GM21447 (cell line): ENCODE measurements around the gene SNX15.
A peak's percentile ranks its signal among the peaks of the same experiment; 100 is the strongest.
"Not testable (repeated sequence)": the region's sequence is repeated elsewhere in the genome, so short reads cannot be mapped to it uniquely, and the experiment has no call there.

Experiments
- ATAC-seq: cut with Tn5 transposase; IDR thresholded peaks from one replicate; pipeline ENCODE4 v1.9.1; 2021; ENCODE audit not compliant: unreplicated experiment

The SNX15 gene

DNA sequence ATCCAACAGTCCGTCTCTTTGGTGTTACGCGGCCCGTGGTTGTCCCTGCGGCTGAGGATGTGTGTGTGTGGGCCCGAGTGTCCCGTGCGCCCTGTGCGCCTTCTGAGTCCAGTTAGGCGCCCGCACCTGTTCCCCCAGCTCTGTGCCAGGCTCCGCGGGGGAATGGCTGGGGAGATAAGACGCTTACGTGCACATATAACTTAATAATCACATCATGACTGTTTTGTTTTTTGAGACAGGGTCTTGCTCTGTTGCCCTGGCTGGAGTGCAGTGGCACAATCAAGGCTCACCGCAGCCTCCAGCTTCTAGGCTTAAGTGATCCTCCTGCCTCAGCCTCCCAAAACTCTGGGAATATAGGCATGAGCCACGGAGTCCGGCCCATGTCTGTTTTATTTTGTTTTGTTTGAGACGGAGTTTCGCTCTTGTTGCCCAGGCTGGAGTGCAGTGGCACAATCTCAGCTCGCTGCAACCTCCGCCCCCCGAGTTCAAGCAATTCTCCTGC, 12.5 kb upstream of the SNX15 start:
- no peak for ATAC-seq

DNA sequence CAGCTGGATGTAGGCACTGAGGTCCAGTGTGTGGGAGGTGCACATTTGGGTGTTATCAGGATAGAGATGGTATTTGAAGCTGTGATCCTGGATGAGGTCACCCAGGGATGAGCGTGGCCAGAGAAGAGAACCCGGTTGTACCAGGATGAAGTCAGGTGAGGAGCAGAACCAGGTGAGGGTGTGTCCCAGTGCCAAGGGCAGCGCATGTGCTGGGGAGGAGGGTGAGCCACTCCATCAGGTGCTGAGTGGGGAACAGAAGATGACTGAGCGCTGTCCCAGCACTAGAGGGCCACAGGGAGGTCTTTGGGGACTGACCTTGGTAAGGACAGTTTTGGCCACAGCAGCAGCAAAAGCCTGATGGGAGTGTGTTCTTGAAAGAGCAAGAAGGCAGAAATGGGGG, 10.5 kb upstream of the SNX15 start:
- no peak for ATAC-seq

DNA sequence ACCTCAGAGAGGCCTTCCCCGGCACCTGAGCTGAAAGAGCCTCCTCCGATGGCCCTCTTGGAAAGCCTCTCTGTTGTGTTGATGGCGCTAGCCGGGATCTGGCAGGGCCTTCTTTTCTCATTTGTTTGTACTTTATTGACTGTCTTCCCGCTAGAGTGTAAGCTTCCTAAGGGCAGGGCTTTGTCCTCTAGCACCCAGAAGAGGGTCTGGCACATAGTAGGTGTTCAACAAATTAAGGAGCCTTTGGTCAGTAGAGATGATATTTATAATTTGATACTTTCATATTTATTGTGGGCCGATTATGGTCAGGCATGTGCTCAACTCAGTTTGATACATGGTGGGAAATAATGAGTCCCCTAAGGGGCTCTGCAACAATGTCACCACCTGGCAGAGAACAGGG, 9.3 kb upstream of the SNX15 start:
- ATAC-seq: no peak

DNA sequence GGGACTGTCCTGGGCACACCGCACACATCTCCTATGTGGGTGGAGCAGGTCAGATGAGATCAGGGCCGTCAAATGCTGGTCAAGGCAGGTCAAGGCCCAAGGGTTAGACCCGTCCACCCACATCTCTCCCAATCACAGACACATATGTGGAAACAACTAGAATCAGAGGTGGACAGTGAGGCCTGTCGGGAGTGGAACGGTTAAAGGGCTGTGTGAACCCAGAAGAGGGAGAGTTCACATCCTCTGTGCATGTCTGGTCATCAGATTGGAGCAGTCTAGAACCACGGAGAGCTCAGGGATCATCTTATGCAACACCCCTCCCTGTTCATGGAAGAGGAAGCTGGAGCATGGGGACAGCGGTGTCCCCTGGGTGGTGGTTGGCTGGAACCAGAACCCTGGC, 7.4 kb upstream of the SNX15 start:
- no peak for ATAC-seq

DNA sequence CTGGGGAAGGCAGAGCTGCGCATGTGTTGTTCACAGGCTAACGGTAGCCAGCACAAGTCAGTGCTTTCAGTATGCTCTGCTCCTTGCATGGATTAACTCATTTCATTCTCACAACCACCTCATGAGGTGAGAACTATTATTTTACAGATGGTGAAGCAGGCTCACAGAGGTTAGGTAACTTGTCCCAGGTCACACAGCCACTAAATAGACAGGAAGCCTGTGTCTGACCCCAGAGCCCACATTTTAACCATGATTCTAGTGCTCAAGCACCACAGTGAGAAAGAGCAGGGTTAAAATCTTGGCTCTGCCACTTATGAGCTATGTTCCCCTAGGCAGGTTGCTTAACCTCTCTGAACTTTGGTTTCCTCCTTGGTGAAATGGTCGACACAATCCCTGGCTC, 6.2 kb upstream of the SNX15 start:
- ATAC-seq: no peak

DNA sequence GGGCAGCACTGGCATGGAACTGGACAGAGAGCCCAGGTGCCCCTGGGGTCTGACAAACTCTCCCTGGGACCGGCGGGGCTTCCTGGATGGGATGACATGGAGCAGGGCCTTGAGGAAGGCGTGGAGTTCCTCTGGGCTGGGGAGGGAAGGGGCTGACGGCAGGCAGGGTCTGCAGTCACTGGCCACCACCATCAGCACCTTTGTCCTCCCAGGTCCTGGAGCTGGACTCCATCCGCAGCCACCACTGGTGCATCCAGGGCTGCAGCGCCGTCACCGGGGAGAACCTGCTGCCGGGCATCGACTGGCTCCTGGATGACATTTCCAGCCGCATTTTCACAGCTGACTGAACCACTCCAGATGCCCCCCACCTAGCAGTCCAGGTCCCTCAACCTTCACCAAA, 5.7 kb upstream of the SNX15 start:
- ATAC-seq: no peak

DNA sequence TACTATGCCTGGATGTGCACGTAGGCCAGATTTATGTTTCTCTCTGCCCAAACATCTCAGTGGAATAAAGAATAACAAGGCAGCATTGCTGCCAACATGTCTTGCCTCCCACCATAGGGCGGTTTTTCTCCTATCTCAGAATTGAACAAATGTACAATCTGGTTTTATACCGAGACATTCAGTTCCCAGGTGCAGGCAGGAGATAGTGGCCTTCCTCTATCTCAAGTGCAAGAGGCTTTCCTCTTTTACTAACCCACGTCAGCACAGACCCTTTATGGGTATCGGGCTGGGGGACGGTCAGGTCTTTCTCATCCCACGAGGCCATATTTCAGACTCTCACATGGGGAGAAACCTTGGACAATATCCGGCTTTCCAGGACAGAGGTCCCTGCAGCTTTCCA, 3.7 kb upstream of the SNX15 start:
- not testable (repeated sequence) for ATAC-seq

DNA sequence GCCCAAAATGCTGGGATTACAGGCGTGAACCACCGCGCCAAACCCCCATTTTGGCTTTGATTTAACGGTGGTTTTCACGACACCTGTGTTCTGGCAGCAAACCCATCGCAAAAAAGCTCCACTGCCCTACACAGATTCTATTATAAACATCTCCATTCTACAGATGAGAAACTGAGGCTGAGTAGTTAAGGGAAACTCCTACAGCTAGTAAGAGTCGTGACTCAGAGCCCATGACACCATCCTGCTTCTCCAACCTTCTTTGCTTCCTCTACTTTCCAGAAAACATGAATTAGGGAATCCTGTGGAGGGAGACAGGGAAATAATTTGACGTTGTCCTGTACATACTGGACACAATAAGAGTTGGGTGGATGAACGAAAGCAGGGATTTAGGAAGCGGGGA, 429 bp upstream of the SNX15 start:
- no peak for ATAC-seq

DNA sequence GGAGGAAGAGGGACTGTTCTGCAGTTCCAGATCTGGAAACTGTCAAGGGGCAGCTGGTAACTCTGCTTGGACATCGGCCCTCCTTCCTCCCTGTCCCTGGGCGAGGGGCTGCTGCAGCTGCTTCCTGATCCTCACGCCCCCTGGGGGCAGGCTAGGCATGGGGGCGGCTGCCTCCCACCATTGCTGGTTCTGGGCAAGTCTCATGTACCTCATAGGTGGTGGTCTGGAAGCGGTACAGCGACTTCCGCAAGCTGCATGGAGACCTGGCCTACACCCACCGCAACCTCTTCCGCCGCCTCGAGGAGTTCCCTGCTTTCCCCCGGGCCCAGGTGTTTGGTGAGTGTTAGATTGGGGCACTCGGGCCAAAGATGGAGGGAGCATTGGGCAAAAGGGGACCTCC, 5.0 kb downstream of the SNX15 start:
- ATAC-seq: no peak

DNA sequence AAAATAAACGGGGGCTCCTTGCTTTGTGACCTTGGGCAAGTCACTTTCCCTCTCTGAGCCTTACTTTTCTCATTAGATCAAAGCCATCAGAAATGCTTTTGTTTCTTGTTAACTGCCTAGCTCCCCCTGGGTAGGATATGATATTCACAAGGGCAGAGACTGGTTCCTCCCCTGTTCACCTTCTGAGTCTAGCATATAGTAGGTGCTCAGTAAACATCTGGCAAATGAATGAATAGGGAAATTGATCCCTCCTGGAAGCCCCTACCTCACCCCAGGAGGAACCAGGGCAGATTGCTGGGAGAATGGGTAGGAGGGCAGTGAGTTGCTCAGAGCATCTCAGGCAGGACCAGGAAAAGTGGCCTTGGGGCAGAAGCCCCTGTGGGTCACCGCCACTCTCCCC, 7.2 kb downstream of the SNX15 start:
- ATAC-seq: no peak

DNA sequence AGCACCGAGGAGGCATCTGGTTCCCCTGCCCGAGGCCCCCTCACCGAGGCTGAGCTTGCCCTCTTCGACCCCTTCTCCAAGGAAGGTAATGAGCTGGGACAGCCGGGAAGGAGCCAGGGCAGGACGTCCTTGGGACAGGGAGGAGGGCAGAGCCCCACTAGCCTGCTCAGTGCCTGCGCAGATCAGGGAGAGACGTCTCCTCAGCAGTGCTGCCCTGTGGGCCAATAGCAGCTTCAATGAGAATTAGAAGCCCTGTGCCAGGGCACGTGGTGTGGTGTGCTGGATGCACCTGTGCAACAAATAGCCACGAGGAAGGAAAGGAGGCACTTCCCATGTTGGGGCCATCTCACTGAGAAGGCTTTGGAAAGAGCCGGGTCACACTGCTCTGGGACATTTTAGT, 8.3 kb downstream of the SNX15 start:
- no peak for ATAC-seq

DNA sequence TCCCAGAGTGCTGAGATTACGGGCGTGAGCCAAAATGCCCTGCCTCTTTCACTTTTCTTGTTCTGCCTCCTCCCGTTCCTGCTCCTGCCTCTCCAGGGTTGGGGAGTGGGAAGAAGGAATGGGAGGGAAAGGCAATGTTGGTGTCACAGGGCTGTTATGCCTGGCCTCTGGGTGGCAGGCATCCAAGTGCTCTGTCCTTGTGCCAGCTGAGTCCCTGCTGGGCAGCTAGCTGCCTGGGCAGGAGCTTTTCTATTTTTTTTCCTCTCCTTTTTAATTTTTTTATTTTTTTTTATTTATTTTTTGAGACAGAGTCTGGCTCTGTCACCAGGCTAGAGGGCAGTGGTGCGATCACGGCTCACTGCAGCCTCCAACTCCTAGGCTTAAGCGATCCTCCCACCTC, 9.7 kb downstream of the SNX15 start:
- ATAC-seq: no peak

DNA sequence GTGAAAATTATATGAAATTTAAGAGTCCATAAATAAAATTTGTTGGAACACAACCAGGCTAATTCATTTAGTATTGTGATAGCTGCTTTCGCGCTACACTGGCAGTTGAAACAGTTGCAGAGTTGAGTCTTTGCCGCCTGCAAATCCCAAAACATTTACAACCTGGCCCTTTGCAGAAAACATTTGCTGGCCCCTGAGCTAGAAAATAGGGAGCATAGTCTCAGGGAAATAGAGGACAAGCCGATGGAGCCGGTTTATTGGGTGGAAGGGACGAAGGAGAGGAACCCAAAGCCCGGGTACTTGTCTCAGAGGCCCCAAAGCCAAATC, 13.2 kb downstream of the SNX15 start:
- ATAC-seq: no peak

DNA sequence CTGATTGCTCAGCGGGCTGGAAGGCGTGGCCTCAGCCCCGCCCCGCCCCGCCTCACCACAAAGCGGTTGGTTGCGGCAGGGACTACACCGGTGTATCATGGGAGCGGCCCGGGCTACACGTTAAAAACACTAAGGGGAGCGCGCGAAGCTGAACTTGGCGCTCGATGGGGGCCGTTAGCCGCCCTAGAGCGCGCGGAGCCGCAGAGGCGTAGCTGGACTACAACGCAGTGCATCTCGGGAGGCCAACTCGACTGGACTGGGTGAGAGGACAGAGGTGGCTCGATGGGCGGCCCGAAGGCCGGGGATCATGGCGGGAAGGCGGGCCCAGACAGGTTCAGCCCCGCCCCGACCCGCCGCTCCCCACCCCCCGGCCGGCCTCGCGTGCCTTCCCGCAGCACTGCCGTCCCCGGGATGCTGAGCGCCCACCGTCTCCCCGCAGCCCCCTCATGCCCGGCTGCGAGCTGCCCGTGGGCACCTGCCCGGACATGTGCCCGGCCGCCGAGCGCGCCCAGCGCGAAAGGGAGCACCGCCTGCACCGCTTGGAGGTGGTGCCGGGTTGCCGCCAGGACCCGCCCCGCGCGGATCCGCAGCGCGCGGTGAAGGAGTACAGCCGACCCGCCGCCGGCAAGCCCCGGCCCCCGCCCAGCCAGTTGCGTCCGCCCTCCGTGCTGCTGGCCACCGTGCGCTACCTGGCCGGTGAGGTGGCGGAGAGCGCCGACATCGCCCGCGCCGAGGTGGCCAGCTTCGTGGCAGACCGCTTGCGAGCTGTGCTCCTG, 13.8 kb downstream of the SNX15 start, which contains the start of gene SAC3D1:
TSS of gene SAC3D1 (plus strand) at position 364 of the 776 bp plus-strand sequence. CDS start at position 447, 83 bp downstream.
- peak; percentile 86 for ATAC-seq

DNA sequence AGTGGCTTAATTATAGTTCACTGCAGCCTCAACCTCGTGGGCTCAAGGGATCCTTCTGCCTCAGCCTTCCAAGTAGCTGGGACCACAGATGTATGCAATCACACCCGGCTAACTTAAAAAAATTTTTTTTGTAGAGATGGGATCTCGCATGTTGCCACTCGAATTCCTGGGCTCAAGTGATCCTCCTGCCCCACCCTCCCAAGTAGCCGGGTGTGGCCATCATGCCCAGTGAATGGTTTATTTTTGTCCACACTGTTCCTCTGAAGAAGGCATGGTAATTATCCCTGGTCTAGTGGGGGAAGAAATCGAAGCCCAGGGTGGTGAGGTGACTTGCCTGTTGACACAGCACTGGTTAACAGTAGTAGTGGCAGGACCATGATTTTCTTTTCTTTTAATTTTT, 15.7 kb downstream of the SNX15 start:
- ATAC-seq: no peak

DNA sequence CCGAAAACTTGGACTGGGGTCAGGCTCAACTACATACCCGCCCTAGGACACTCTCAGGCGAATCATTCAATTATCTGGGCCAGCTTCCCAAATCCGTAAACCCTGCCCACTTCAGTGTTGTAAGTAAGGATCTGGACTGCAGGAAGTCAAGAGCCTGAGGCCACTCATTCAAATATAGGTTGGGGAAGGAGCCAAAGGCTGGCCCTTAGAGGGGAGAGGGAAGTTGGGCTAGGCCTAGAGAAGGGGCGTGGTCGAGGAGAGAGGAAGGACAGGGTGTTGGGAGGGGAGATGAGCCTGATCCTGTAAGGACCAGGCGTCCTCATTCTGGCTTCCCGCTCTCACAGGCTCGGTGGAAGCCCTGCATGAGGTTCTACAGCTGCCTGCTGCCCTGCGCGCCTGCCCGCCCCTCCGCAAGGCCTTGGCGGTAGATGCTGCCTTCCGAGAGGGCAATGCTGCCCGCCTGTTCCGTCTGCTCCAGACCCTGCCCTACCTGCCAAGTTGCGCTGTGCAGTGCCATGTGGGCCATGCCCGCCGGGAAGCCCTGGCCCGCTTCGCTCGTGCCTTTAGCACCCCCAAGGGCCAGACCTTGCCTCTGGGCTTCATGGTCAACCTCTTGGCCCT, 16.8 kb downstream of the SNX15 start:
- ATAC-seq: no peak

DNA sequence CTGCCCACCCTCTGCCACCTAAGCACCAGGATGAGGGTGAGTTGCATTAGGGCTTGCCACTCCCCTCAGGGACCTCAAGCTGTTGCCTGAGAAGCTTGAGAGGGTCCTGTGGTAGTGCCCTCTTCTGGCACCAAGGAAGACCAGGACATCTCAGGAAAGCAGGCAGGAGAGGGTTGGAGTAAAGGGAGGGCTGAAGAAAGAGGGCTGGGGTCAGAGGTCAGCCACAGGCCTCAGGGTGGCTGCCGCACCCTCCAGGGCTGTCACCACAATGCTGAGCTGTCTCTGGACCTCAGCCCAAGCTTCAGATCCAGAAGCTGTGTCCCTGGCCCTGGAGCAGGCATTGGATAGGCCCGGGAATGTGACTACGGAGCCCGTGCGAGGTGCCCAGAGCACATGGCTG, 17.8 kb downstream of the SNX15 start:
- no peak for ATAC-seq

DNA sequence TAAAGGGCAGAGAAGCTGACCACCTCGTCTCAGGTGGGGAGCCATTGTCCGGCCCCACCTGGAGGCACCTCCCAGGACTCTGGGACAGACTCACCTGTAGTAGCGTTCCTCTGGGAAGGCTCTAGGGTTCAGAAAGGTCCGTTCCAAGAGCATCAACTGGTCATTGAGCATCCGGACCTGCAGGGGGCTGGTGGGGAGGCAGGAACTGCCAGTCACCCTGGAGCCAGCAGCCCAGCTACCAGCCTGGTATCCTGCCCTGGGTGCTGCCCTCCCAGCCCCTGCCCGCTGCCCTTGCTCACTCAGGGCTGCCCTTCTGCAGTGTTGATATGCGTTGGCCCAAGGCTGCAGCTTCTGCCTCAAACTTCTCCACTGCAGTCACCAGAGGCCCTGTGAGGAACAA, 18.5 kb downstream of the SNX15 start:
- no peak for ATAC-seq

DNA sequence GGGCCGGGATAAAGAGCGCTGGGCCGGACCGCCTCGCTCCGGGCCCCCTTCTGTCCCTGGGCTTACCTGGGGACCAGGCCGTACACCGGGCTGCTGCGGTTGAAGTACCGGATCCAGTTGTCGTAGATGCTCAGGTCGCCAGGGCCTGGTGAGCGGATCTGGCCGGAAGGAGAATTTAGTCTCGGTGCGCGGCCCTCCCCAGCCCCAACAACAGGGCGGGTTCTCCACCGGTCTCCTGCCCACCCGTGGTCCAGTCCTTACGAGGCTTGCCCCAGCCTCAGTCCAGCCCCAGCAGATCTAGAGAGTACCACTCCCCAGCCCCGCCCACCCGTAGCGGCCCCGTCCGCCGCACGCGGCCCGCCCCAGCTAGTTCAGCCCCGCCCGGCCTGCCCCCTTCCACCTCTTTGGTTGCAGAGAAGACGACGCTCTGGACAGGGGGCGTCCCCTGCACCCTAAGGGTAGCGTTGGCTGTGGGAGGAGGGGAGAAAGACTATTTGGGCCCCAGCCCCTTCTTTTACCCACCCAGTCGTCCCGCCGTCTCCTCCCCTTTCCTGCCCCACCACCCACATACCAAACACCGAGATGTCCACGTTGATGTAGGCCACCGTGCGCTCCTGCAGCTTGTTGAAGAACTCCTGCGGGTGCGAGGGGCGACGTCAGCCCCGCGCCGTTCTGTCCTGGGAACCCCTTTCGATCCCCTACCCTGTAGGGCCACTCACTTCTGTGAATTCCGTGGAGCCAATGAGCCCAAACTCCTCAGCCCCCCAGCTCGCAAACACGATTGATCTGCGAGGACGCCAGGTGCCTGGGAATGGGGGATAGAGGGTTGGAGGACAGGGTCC, 20.6 kb downstream of the SNX15 start:
- ATAC-seq: no peak

DNA sequence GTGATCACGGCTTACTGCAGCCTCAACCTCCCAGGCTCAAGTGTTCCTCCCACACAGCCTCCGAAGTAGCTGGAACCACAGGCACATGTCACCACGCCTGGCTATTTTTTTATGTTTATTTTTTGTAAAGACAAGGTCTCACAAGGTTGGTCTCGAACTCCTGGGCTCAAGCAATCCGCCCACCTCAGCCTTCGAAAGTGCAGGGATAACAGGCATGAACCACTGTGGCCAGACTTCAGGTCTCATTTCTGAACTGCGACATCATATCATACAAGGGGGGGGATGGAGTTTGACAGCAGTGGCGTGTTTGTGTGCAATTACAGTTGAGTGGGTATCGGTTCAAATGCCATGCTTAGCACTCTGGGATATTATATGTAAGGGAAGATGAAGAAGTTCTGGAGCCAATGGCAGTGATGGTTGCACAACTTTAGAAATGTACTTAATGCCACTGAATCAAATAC, 24.2 kb downstream of the SNX15 start:
- ATAC-seq: no peak

DNA sequence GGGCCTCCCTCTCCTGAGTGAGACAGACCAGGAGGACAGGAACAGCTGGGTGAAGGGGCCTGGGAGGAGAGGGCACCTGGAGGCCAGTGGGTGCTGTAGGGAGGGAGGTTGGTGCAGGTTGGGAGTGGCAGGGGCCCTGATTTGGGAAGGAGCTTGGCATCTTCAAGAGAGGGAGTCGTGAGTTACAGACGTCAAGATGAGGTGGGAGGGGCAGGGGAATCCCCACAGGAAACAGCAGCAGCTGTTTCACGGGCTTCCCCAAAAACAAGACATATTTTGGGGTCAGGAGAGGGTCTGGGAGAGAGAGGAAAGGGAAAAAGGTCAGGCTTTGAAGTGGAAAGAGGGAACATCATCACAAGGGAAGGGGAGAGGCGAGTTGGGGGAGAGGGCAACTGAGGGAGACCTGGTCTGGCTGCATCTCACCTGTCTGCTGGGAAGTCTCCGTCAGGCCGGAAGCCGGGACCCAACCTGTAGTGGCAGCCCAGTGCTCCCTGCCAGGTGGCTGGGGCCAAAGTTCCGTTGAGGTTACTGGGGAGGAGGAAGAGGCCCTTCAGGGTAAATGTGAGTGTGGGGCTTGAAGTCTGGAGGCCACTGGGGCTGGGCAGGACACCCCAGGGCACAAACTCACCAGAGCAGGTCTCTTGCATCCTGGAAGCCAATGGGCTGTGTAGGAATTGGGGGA, 26.7 kb downstream of the SNX15 start:
- ATAC-seq: no peak
